Naive thymus-derived CD4-positive, alpha-beta T cell (primary cell): ENCODE results near the gene GAS7. TPM values are rescaled to one million over a fixed set of nuclear protein-coding genes. Genes with fewer than 3 reads are reported as not detected.

Experiments used
- ATAC-seq: fragments of 150-1000 bp; cut with Tn5 transposase; 2 replicates; pipeline ENCODE4 v1.10.0; 2021; ENCODE audit warnings: mild to moderate bottlenecking, moderate library complexity
- CTCF ChIA-PET: fragments of 350-600 bp; sonication (Branson Sonifier 250); formaldehyde crosslinking; loops from one replicate; lab custom pipeline; 2021; ENCODE audit warnings: antibody characterized with exemption; lab: Charles Lee
- POLR2A ChIA-PET: fragments of 350-600 bp; sonication (Branson Sonifier 250); formaldehyde crosslinking; loops from one replicate; lab custom pipeline; 2021; ENCODE audit warnings: antibody characterized with exemption, inconsistent platforms; lab: Charles Lee
- DNase-seq, 9 donors: peaks; one replicate each; pipeline versions ENCODE4 v3.0.0 to v3.0.0-alpha.2; 2020 to 2022; ENCODE audit warnings: mixed read lengths in 1 of 9
- H3K27ac ChIP-seq: one replicate; pipeline ENCODE4 v1.7.0; 2013; ENCODE audit warnings: mild to moderate bottlenecking, low read depth, low read length, moderate library complexity
- H3K27me3 ChIP-seq, 2 donors: one replicate each; pipeline ENCODE4 v1.7.0; 2013; ENCODE audit warnings: low read length in 2 of 2, mild to moderate bottlenecking in 2 of 2, moderate library complexity in 2 of 2; ENCODE audit not compliant: control insufficient read depth in 2 of 2, insufficient read depth in 2 of 2
- H3K36me3 ChIP-seq, 3 experiments: 1 replicate in 2 of 3; 2 replicates in 1 of 3; pipeline ENCODE4 v1.7.0; 2013; ENCODE audit warnings: low read length in 3 of 3, mild to moderate bottlenecking in 3 of 3, moderate library complexity in 1 of 3; ENCODE audit not compliant: insufficient read depth in 3 of 3, control insufficient read depth in 2 of 3
- H3K4me1 ChIP-seq, 2 donors: one replicate each; pipeline ENCODE4 v1.7.0; 2013; ENCODE audit warnings: low read length in 2 of 2, mild to moderate bottlenecking in 2 of 2, moderate library complexity in 1 of 2; ENCODE audit not compliant: control insufficient read depth in 2 of 2, insufficient read depth in 2 of 2
- H3K4me3 ChIP-seq: 2 replicates; pipeline ENCODE4 v1.7.0; 2013; ENCODE audit warnings: mild to moderate bottlenecking, low read length
- H3K9me3 ChIP-seq, 3 experiments: 1 replicate in 2 of 3; 2 replicates in 1 of 3; pipeline ENCODE4 v1.7.0; 2013; ENCODE audit warnings: low read length in 3 of 3; ENCODE audit not compliant: control insufficient read depth in 2 of 3
- H3K27ac Mint-ChIP-seq, 9 donors: one replicate each; pipeline ENCODE4 v1.8.0; 2020 to 2022; ENCODE audit warnings: mixed read lengths in 9 of 9, mild to moderate bottlenecking in 8 of 9, moderate library complexity in 5 of 9, inconsistent platforms in 2 of 9
- H3K27me3 Mint-ChIP-seq, 5 donors: one replicate each; pipeline ENCODE4 v1.8.0; 2021 to 2022; ENCODE audit warnings: mixed read lengths in 5 of 5, mild to moderate bottlenecking in 1 of 5
- H3K36me3 Mint-ChIP-seq, 5 donors: one replicate each; pipeline ENCODE4 v1.8.0; 2020 to 2022; ENCODE audit warnings: mixed read lengths in 5 of 5, mild to moderate bottlenecking in 3 of 5, inconsistent platforms in 1 of 5
- H3K4me1 Mint-ChIP-seq, 7 donors: one replicate each; pipeline ENCODE4 v1.8.0; 2020 to 2022; ENCODE audit warnings: mixed read lengths in 7 of 7, mild to moderate bottlenecking in 3 of 7, inconsistent platforms in 1 of 7
- H3K4me3 Mint-ChIP-seq, 10 donors: one replicate each; pipeline ENCODE4 v1.8.0; 2020 to 2022; ENCODE audit warnings: mild to moderate bottlenecking in 10 of 10, mixed read lengths in 10 of 10, moderate library complexity in 6 of 10, inconsistent platforms in 2 of 10
- H3K9me3 Mint-ChIP-seq, 11 donors: one replicate each; pipeline ENCODE4 v1.8.0; 2020 to 2022; ENCODE audit warnings: mixed read lengths in 11 of 11, mild to moderate bottlenecking in 4 of 11, inconsistent platforms in 1 of 11, moderate library complexity in 1 of 11
- intact Hi-C, 2 donors: fragments of 100-400 bp; cut with micrococcal nuclease; formaldehyde crosslinking; loops; one replicate each; pipeline ENCODE4 v1.15.1; 2023
- polyA plus RNA-seq, 2 donors: library from polyadenylated mRNA; unstranded; fragments of 300-500 nt; fragmentation: Illumina TruSeq; gene quantifications; one replicate each; pipeline ENCODE4 v1.2.3, GENCODE V29; 2021
- total RNA-seq, 6 experiments: library from RNA in 5 of 6; stranded (reverse) in 5 of 6; gene quantifications; 1 replicate in 5 of 6; 2 replicates in 1 of 6; pipeline ENCODE4 v1.2.3 and lab custom pipeline; 2021 to 2026

The GAS7 gene
- total and polyA plus RNA-seq, 7 experiments from 2014 or later, result 0.09 to 54.3 (median 3.3) TPM

DNA sequence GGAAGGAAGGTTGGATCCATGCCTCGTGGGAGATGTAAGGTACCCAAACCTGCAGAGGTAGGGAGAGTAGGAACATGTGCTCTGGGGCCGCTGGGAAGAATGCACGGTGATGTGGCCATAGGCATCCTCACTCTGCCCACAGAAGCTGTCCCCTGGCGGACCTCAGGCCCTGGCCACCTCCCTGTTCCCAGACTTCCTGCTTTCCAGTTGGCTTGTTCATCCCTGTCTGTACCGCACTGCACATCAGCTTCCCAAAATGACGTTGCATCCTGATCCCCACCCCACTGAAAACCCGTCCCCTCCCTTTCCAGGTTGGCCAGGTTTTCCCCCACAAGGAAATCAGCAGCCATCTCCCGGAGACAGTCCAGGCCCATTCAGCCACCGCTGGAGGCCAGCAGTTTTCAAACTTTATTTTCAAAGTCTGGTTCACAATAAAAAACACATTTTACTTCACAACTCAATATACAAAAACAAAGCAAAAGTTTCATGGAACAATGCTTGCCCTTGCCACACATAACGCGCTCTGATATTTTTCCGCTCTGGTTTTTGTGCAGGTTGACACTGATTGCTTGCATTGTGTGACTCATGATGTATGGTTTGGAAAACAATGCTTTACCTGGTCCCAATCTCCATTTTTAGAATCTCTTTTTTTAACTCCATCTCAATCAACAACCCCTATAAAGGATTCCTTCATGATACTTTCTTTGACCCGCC, 143.0 kb downstream of the GAS7 start:
- Histone ChIP-seq H3K4me3 (no peak overlapping the region), H3K36me3 (no peaks in the 10 kb centered on the region), H3K27me3 (no peaks in the 10 kb centered on the region), H3K4me1 (peaks cover 0 to 6% of the 10 kb centered on the region in 2 donors), H3K9me3 (no peaks in the 10 kb centered on the region), H3K27ac (no peak overlapping the region)
- ChIA-PET CTCF (no interaction called here), POLR2A (no interaction called here)
- Mint-ChIP-seq H3K27ac (no peak overlapping the region), H3K4me3 (no peak overlapping the region), H3K4me1 (peaks cover 0 to 7% (median 0%) of the 10 kb centered on the region in 7 donors), H3K36me3 (no peaks in the 10 kb centered on the region), H3K9me3 (peaks cover 0 to 6% (median 0%) of the 10 kb centered on the region in 11 donors), H3K27me3 (no peaks in the 10 kb centered on the region)
- DNase-seq (no peak), ATAC-seq (no peak)
- intact Hi-C loops, result no loop called here

GRCh38 chr17:10053782-10054540, 144.4 kb downstream of the GAS7 start:
- H3K4me3 ChIP-seq, result no peak overlapping the region
- ChIA-PET CTCF (no interaction called here), POLR2A (no interaction called here)
- H3K4me1 ChIP-seq, result peaks cover 0 to 6% of the 10 kb centered on the region in 2 donors
- no peak overlapping the region for H3K27ac ChIP-seq
- Mint-ChIP-seq H3K27me3 (no peaks in the 10 kb centered on the region), H3K9me3 (peaks cover 0 to 6% (median 0%) of the 10 kb centered on the region in 11 donors), H3K4me3 (no peak overlapping the region), H3K27ac (no peak overlapping the region), H3K4me1 (peaks cover 0 to 3% (median 0%) of the 10 kb centered on the region in 7 donors), H3K36me3 (no peaks in the 10 kb centered on the region)
- ATAC-seq, result no peak
- intact Hi-C loops, result no loop called here
- no peaks in the 10 kb centered on the region for H3K36me3 ChIP-seq
- DNase-seq, result no peak
- no peaks in the 10 kb centered on the region for H3K27me3 ChIP-seq
- no peaks in the 10 kb centered on the region for H3K9me3 ChIP-seq

- no peak overlapping the region for H3K4me3 ChIP-seq
- no peaks in the 10 kb centered on the region for H3K27me3 ChIP-seq
- peaks cover 0 to 6% (median 0%) of the 10 kb centered on the region in 7 donors for H3K4me1 Mint-ChIP-seq
- CTCF ChIA-PET, result no interaction called here
- no peak overlapping the region for H3K4me3 Mint-ChIP-seq
- H3K9me3 Mint-ChIP-seq, result peaks cover 0 to 8% (median 0%) of the 10 kb centered on the region in 11 donors
- H3K36me3 Mint-ChIP-seq, result no peaks in the 10 kb centered on the region
- ATAC-seq, result no peak
- H3K27ac Mint-ChIP-seq, result no peak overlapping the region
- H3K27ac ChIP-seq, result no peak overlapping the region
- intact Hi-C loops, result no loop called here
- H3K36me3 ChIP-seq, result no peaks in the 10 kb centered on the region
- POLR2A ChIA-PET, result no interaction called here
- H3K9me3 ChIP-seq, result no peaks in the 10 kb centered on the region
- H3K4me1 ChIP-seq, result peaks cover 0 to 8% of the 10 kb centered on the region in 2 donors
- DNase-seq, result no peak
- no peaks in the 10 kb centered on the region for H3K27me3 Mint-ChIP-seq
These were observed 146.1 kb downstream of the GAS7 start for GRCh38 chr17:10052106-10052813.

DNA sequence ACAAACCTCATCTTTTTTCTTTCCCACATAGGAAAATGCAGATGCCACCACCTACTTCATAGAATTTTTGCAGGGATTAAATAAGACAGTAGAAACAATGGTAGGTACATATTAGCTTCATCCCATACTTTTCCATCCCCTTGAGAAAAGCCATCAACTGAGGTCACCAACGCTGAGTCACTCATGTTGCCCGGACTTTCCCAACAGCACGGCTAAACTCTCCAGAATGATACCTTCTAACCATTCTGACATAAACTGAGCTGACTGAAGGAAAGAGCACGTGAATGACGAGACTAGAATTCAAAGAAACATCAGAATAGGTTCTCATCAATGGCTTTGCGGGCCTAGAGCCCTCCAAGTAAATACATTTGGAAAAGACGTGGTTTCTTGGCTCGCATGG, 147.3 kb downstream of the GAS7 start:
- Histone ChIP-seq H3K36me3 (no peaks in the 10 kb centered on the region), H3K4me1 (peaks cover 0 to 12% of the 10 kb centered on the region in 2 donors), H3K4me3 (no peak overlapping the region), H3K9me3 (no peaks in the 10 kb centered on the region), H3K27ac (no peak overlapping the region), H3K27me3 (no peaks in the 10 kb centered on the region)
- intact Hi-C loops, result no loop called here
- peaks cover 0 to 12% (median 0%) of the 10 kb centered on the region in 7 donors for H3K4me1 Mint-ChIP-seq
- peaks cover 0 to 9% (median 0%) of the 10 kb centered on the region in 11 donors for H3K9me3 Mint-ChIP-seq
- CTCF ChIA-PET, result no interaction called here
- no peak for DNase-seq
- peak; percentile 37 for ATAC-seq
- no peak overlapping the region for H3K4me3 Mint-ChIP-seq
- H3K27ac Mint-ChIP-seq, result no peak overlapping the region
- POLR2A ChIA-PET, result no interaction called here
- H3K27me3 Mint-ChIP-seq, result no peaks in the 10 kb centered on the region
- no peaks in the 10 kb centered on the region for H3K36me3 Mint-ChIP-seq

- Histone ChIP-seq H3K4me3 (no peak overlapping the region), H3K27me3 (no peaks in the 10 kb centered on the region), H3K27ac (no peak overlapping the region), H3K36me3 (no peaks in the 10 kb centered on the region), H3K4me1 (peaks cover 0 to 15% of the 10 kb centered on the region in 2 donors), H3K9me3 (no peaks in the 10 kb centered on the region)
- H3K27ac Mint-ChIP-seq, result no peak overlapping the region
- ATAC-seq, result peak; percentile 54
- POLR2A ChIA-PET, result no interaction called here
- H3K27me3 Mint-ChIP-seq, result no peaks in the 10 kb centered on the region
- intact Hi-C loops, result no loop called here
- H3K9me3 Mint-ChIP-seq, result peaks cover 0 to 6% (median 0%) of the 10 kb centered on the region in 11 donors
- no peak for DNase-seq
- CTCF ChIA-PET, result no interaction called here
- H3K4me3 Mint-ChIP-seq, result no peak overlapping the region
- H3K36me3 Mint-ChIP-seq, result no peaks in the 10 kb centered on the region
- peaks cover 0 to 15% (median 0%) of the 10 kb centered on the region in 7 donors for H3K4me1 Mint-ChIP-seq
These were observed 147.8 kb downstream of the GAS7 start for GRCh38 chr17:10050597-10051101.

DNA sequence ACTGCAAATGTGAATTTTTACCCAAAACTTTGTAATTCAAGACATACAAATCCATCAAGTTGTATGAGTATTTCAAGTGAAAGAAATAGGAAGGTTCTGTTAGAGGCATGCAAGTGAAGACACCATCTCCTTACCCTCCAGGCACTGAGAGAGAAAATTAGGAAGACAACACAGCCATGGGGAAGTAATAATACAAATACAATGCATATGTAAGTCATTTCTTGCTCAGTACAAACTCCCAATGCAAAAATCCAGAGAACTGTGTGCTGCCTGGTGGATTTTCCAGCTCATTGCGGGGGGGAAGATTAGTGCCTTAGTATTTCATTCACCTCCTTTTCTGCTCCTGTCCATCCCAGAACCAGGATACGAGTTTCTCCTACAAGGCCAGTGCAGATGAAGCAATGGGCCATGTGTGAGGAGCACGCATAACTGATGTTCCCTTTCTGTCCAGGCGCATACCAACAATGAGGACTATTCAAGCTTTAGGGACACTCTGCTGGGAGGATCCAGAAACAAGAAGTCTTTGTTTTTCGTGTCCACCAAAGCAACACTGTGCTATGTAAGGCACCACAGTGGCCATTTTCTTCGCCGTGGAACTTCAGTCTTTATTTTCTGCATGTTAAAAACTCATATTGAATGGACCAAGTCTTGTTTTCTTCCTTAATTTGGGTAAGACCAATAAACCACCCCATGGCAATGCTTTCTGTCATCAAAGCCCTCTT, 149.6 kb downstream of the GAS7 start:
- H3K27me3 Mint-ChIP-seq, result no peaks in the 10 kb centered on the region
- intact Hi-C loops, result no loop called here
- no peaks in the 10 kb centered on the region for H3K9me3 ChIP-seq
- DNase-seq, result no peak
- POLR2A ChIA-PET, result no interaction called here
- peaks cover 0 to 15% (median 0%) of the 10 kb centered on the region in 7 donors for H3K4me1 Mint-ChIP-seq
- H3K27ac ChIP-seq, result no peak overlapping the region
- peaks cover 0 to 15% of the 10 kb centered on the region in 2 donors for H3K4me1 ChIP-seq
- no peak overlapping the region for H3K4me3 Mint-ChIP-seq
- H3K4me3 ChIP-seq, result no peak overlapping the region
- CTCF ChIA-PET, result no interaction called here
- no peaks in the 10 kb centered on the region for H3K36me3 ChIP-seq
- no peaks in the 10 kb centered on the region for H3K27me3 ChIP-seq
- no peak for ATAC-seq
- H3K27ac Mint-ChIP-seq, result no peak overlapping the region
- H3K36me3 Mint-ChIP-seq, result no peaks in the 10 kb centered on the region
- H3K9me3 Mint-ChIP-seq, result peaks cover 0 to 4% (median 0%) of the 10 kb centered on the region in 11 donors
